DMS79 treated with DMSO at 0.1 percent for 48 hours (cell line): ENCODE measurements around the gene COL5A2.

Experiments
- DNase-seq: peaks from one replicate; lab custom pipeline; 2025; lab: John Stamatoyannopoulos, UW

Gene COL5A2

GRCh38 chr2:189049709-189050164 is 129.8 kb downstream of the COL5A2 start:
- no peak for DNase-seq

- DNase-seq: no peak
Observed at GRCh38 chr2:189048189-189048588, 131.4 kb downstream of the COL5A2 start.

- DNase-seq: no peak
Observed at GRCh38 chr2:189047171-189047888, 132.2 kb downstream of the COL5A2 start.

GRCh38 chr2:189046320-189046719 is 133.2 kb downstream of the COL5A2 start:
- no peak for DNase-seq

- no peak for DNase-seq
Observed at GRCh38 chr2:189045836-189046235, 133.7 kb downstream of the COL5A2 start.

GRCh38 chr2:189037518-189037917 is 142.0 kb downstream of the COL5A2 start:
- DNase-seq: no peak

- DNase-seq: no peak
Observed at GRCh38 chr2:189024901-189025618, 154.5 kb downstream of the COL5A2 start.

GRCh38 chr2:189022492-189022891 is 157.1 kb downstream of the COL5A2 start:
- DNase-seq: no peak

GRCh38 chr2:189022053-189022481 is 157.5 kb downstream of the COL5A2 start:
- DNase-seq: no peak

GRCh38 chr2:189020179-189020578 is 159.4 kb downstream of the COL5A2 start:
- DNase-seq: no peak

- no peak for DNase-seq
Observed at GRCh38 chr2:189018631-189019030, 160.9 kb downstream of the COL5A2 start.

- DNase-seq: no peak
Observed at GRCh38 chr2:189016311-189016861, 163.2 kb downstream of the COL5A2 start.

GRCh38 chr2:189015359-189015758 is 164.2 kb downstream of the COL5A2 start:
- no peak for DNase-seq

GRCh38 chr2:189014449-189015138 is 165.0 kb downstream of the COL5A2 start:
- no peak for DNase-seq

- no peak for DNase-seq
Observed at GRCh38 chr2:189013671-189014448, 165.7 kb downstream of the COL5A2 start.

- no peak for DNase-seq
Observed at GRCh38 chr2:189013031-189013430, 166.5 kb downstream of the COL5A2 start.

GRCh38 chr2:189012351-189012750 is 167.2 kb downstream of the COL5A2 start:
- no peak for DNase-seq

GRCh38 chr2:189010536-189010935 is 169.0 kb downstream of the COL5A2 start:
- no peak for DNase-seq

- no peak for DNase-seq
Observed at GRCh38 chr2:189008555-189009262, 170.9 kb downstream of the COL5A2 start.

GRCh38 chr2:189002079-189002478 is 177.5 kb downstream of the COL5A2 start:
- no peak for DNase-seq

GRCh38 chr2:189000221-189000620 is 179.3 kb downstream of the COL5A2 start:
- DNase-seq: no peak
